ENCODE results near the gene VSTM4. TPM values are rescaled to one million over a fixed set of nuclear protein-coding genes. Genes with fewer than 3 reads are reported as not detected.

Gene VSTM4
- total and polyA plus RNA-seq, 9 of the 15 experiments (the other 6 are each of a cell fraction or from before 2014, with no cell fraction given) = 1.0 to 7.9 (median 3.0) TPM

DNA sequence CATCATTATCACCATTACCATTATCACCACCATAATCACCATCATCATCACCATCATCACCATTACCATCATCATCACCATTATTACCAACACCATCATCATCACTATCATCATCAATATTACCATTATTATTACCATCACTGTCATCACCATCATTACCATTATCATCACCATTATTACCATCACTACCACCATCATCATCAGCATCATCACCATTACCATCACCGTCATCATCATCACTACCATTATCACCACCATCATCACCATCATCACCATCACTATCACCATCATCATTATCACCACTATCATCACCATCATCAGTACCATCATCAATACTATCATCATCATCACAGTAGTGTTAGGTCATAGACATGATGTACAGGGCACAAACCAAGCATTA is 81.4 kb downstream of the VSTM4 start (continued):
- TF ChIP-seq, protein P1, sequence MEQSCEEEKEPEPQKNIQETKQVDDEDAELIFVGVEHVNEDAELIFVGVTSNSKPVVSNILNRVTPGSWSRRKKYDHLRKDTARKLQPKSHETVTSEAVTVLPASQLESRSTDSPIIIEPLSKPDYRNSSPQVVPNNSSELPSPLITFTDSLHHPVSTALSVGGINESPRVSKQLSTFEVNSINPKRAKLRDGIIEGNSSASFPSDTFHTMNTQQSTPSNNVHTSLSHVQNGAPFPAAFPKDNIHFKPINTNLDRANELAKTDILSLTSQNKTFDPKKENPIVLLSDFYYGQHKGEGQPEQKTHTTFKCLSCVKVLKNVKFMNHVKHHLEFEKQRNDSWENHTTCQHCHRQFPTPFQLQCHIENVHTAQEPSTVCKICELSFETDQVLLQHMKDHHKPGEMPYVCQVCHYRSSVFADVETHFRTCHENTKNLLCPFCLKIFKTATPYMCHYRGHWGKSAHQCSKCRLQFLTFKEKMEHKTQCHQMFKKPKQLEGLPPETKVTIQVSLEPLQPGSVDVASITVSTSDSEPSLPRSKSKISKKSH (CRISPR knock-in tag; IDR thresholded peaks at IDR 0.05) = no peak
- TF ChIP-seq SAFB2 (IDR thresholded peaks at IDR 0.05; ENCODE audit: borderline replicate concordance, low read depth, low read length, severe bottlenecking) (no peak), HIVEP1 (CRISPR knock-in tag; IDR thresholded peaks at IDR 0.05) (no peak), ZSCAN29 (IDR thresholded peaks at IDR 0.05) (no peak), RNF2 (IDR thresholded peaks at IDR 0.05) (no peak), ZNF263 (CRISPR knock-in tag; IDR thresholded peaks at IDR 0.05; ENCODE audit: borderline replicate concordance) (no peak), RUNX1 (IDR thresholded peaks at IDR 0.05; ENCODE audit: low read depth) (no peak), MCM7 (IDR thresholded peaks at IDR 0.05) (no peak), ZBTB1 (CRISPR knock-in tag; IDR thresholded peaks at IDR 0.05; ENCODE audit: borderline replicate concordance, low read depth) (no peak), TGIF2 (CRISPR knock-in tag; IDR thresholded peaks at IDR 0.05) (no peak), HDAC1 (IDR thresholded peaks at IDR 0.05) (peak in 1 of 2 experiments; percentile 73; a peak in 2 of 4 replicates), GATAD2B (IDR thresholded peaks at IDR 0.05; ENCODE audit: borderline replicate concordance) (no peak), KLF13 (tag; IDR thresholded peaks at IDR 0.05; ENCODE audit: borderline replicate concordance, low read depth) (no peak), MXI1 (IDR thresholded peaks at IDR 0.05; ENCODE audit: low read depth, low read length) (no peak), TBP (optimal IDR thresholded peaks at IDR 0.05; ENCODE audit: low read depth, low read length) (no peak)
- TF ChIP-seq, protein P2, sequence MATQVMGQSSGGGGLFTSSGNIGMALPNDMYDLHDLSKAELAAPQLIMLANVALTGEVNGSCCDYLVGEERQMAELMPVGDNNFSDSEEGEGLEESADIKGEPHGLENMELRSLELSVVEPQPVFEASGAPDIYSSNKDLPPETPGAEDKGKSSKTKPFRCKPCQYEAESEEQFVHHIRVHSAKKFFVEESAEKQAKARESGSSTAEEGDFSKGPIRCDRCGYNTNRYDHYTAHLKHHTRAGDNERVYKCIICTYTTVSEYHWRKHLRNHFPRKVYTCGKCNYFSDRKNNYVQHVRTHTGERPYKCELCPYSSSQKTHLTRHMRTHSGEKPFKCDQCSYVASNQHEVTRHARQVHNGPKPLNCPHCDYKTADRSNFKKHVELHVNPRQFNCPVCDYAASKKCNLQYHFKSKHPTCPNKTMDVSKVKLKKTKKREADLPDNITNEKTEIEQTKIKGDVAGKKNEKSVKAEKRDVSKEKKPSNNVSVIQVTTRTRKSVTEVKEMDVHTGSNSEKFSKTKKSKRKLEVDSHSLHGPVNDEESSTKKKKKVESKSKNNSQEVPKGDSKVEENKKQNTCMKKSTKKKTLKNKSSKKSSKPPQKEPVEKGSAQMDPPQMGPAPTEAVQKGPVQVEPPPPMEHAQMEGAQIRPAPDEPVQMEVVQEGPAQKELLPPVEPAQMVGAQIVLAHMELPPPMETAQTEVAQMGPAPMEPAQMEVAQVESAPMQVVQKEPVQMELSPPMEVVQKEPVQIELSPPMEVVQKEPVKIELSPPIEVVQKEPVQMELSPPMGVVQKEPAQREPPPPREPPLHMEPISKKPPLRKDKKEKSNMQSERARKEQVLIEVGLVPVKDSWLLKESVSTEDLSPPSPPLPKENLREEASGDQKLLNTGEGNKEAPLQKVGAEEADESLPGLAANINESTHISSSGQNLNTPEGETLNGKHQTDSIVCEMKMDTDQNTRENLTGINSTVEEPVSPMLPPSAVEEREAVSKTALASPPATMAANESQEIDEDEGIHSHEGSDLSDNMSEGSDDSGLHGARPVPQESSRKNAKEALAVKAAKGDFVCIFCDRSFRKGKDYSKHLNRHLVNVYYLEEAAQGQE (IDR thresholded peaks at IDR 0.05; ENCODE audit: borderline replicate concordance) = no peak
- TF ChIP-seq, protein P2 (CRISPR knock-in tag; IDR thresholded peaks at IDR 0.05; ENCODE audit: low read depth) = no peak
- TF ChIP-seq, protein P3, sequence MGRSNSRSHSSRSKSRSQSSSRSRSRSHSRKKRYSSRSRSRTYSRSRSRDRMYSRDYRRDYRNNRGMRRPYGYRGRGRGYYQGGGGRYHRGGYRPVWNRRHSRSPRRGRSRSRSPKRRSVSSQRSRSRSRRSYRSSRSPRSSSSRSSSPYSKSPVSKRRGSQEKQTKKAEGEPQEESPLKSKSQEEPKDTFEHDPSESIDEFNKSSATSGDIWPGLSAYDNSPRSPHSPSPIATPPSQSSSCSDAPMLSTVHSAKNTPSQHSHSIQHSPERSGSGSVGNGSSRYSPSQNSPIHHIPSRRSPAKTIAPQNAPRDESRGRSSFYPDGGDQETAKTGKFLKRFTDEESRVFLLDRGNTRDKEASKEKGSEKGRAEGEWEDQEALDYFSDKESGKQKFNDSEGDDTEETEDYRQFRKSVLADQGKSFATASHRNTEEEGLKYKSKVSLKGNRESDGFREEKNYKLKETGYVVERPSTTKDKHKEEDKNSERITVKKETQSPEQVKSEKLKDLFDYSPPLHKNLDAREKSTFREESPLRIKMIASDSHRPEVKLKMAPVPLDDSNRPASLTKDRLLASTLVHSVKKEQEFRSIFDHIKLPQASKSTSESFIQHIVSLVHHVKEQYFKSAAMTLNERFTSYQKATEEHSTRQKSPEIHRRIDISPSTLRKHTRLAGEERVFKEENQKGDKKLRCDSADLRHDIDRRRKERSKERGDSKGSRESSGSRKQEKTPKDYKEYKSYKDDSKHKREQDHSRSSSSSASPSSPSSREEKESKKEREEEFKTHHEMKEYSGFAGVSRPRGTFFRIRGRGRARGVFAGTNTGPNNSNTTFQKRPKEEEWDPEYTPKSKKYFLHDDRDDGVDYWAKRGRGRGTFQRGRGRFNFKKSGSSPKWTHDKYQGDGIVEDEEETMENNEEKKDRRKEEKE (IDR thresholded peaks at IDR 0.05; ENCODE audit: borderline replicate concordance in 1 of 2, control insufficient read depth in 1 of 2, low read depth in 2 of 2, low read length in 1 of 2) = 0 out of 4 replicates have a peak, but pooled peaks of 1 of the 2 experiments have one; percentile 16
